ENCODE data around the gene ASXL1.
"Not testable (repeated sequence)": the region's sequence is repeated elsewhere in the genome, so short reads cannot be mapped to it uniquely, and the experiment has no call there.

The ASXL1 gene

DNA sequence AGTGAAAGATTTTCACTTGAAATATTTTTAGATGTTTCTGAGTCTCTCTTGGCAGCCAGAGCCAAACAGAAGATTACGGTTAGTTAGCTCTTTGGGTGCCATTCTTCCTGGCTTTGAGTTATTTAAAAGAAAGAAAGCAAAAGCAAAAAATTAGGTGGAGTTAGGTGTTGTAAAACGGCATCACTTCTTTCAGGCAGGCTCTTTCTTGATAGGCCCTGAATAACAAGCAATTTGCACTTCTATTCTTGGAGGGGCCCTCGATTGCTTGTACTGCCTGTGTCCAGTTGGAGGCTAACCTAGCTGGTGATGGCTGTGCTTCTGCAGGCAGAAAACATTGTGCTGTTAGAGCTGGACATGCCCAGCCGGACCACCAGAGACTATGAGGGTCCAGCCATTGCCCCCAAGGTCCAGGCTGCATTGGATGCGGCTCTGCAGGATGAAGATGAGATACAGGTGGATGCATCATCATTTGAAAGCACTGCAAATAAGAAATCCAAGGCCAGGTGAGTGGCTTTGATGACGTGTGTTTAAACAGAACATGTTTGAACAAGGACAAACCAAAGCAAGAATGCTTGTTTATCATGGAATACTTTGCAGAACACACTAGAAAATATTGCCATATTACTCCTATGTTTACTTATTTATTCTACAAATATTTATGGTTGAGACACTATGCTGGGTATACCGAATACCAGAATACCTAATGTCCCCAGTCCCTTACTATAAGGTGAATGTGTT lies 28.1 kb upstream of the ASXL1 start:
- Mint-ChIP-seq H3K36me3 (ENCODE audit: low read depth) (peaks cover 77% of the 10 kb centered on the region), H3K4me3 (no peak overlapping the region), H3K9me3 (no peaks in the 10 kb centered on the region), H3K4me1 (ENCODE audit: low read depth) (peaks cover 46% of the 10 kb centered on the region), H3K27me3 (no peaks in the 10 kb centered on the region), H3K27ac (peak overlapping the region; percentile 56)

DNA sequence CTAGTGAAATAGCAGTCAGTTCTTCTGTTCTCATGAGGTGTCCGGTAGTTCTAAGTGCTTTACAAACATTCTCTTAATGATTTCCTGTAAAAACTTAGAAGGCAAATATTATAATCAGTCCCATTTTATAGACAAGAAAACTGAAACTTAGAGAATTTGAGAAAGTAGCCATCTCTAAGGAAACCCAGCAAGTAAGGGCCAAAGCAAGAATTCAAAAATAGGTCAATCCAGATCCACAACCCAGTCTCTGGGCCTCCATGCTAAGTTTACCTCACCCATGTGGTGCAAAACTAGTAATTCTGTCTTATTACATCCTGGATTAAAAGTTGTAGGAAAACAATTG lies 27.6 kb upstream of the ASXL1 start:
- Mint-ChIP-seq H3K27me3 (no peaks in the 10 kb centered on the region), H3K36me3 (ENCODE audit: low read depth) (peaks cover 78% of the 10 kb centered on the region), H3K4me3 (no peak overlapping the region), H3K4me1 (ENCODE audit: low read depth) (peaks cover 47% of the 10 kb centered on the region), H3K9me3 (no peaks in the 10 kb centered on the region), H3K27ac (peak overlapping the region; percentile 45)

DNA sequence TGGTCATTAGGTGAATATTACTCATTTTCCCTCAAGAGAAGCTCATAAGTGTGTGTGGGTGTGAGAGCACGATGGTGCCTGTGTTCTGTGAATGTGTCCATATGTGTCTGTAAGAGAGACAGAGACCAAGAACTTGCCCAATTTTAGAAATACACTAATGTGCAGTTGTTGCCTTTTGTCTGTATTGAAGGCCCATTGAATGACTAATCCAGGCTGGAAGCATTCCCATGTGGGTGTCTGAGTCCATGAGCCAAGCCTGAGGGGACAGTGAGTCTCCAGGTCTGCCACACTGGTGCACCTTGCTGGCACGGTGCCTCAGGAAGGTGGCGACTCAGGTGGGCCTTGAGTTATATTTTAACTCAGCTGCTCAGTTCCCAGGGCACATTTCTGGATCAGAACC lies 25.5 kb upstream of the ASXL1 start:
- Mint-ChIP-seq H3K36me3 (ENCODE audit: low read depth) (peaks cover 76% of the 10 kb centered on the region), H3K27ac (peak overlapping the region; percentile 92), H3K4me1 (ENCODE audit: low read depth) (peaks cover 59% of the 10 kb centered on the region), H3K27me3 (no peaks in the 10 kb centered on the region), H3K9me3 (no peaks in the 10 kb centered on the region), H3K4me3 (peak overlapping the region; percentile 30)

DNA sequence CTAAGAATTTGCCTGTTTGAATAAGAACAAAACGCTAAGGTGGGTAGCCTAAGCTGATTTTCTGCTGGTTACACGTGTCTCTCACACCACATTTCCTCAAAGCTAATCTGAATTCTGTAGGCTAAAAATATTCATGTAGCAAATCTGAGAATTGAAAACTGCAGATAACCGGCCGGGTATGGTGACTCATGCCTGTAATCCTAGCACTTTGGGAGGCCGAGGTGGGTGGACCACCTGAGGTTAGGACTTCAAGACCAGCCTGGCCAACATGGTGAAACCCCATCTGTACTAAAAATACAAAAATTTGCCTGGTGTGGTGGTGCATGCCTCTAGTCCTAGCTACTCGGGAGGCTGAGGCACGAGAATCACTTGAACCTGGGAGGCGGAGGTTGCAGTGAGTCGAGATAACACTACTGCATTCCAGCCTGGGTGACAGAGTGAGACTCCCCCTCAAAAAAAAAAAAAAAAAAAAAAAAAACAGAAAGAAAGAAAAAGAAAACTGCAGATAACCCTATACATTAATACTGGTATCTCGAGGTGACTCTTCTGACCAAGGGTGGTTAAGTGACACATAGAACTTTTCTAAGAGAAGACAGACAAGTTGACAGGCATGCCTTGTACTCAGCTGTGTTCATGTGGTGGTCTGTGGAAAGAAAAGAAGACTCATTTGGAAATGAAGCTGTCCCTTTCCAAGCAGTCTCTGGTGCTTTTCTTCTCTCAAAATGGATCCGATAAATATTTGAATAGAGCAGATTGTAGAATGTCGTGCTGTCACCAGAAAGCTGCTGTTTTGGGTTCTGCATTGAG lies 24.7 kb upstream of the ASXL1 start:
- H3K36me3 Mint-ChIP-seq (ENCODE audit: low read depth): peaks cover 74% of the 10 kb centered on the region
- H3K27me3 Mint-ChIP-seq: no peaks in the 10 kb centered on the region
- H3K27ac Mint-ChIP-seq: peak overlapping the region; percentile 92
- no peaks in the 10 kb centered on the region for H3K9me3 Mint-ChIP-seq
- peak overlapping the region; percentile 55 for H3K4me3 Mint-ChIP-seq
- peaks cover 59% of the 10 kb centered on the region for H3K4me1 Mint-ChIP-seq (ENCODE audit: low read depth)

DNA sequence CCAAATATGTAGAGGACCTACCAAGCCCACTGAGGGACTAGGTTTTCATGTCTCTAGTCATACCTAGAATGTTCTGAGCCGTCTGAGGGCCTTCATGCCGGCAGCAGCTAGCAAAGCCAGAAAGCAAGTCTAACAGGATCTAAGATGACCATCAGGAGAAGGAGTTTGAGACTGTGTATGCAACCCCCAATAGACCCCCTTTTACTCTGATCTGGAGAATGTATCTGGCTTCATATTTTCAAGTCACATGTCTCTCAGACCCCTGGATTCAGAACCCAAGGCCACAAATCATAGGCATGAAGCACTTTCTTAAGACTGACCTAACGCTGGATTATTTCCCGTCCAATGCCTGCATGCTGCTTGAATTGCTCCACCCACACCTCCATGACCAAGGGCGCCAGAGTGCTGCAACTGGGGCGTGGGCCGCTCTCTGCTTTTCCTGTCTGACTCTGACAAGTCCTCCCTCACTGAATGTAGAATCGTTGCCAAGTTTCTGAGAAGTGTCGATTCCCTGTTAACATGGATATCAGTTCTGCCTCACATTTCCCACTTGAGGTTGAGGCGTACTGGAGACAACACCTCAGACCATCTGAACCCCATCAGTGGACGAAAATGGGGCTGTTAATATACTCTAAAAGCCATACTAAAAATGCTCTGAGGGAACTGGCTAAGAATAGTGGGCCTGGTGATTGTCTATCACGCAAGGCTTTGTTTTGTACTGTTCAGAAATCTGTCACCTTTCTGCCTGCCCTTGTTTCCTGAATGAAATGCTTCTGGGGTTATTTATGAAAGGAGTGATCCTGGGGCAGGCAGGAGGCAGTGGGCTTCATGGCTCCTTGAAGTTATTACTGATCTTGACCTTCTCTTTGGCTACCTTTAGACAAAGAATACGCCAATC lies 23.9 kb upstream of the ASXL1 start:
- peak overlapping the region; percentile 92 for H3K27ac Mint-ChIP-seq
- H3K9me3 Mint-ChIP-seq: no peaks in the 10 kb centered on the region
- H3K4me1 Mint-ChIP-seq (ENCODE audit: low read depth): peaks cover 59% of the 10 kb centered on the region
- peak overlapping the region; percentile 55 for H3K4me3 Mint-ChIP-seq
- H3K36me3 Mint-ChIP-seq (ENCODE audit: low read depth): peaks cover 75% of the 10 kb centered on the region
- no peaks in the 10 kb centered on the region for H3K27me3 Mint-ChIP-seq

DNA sequence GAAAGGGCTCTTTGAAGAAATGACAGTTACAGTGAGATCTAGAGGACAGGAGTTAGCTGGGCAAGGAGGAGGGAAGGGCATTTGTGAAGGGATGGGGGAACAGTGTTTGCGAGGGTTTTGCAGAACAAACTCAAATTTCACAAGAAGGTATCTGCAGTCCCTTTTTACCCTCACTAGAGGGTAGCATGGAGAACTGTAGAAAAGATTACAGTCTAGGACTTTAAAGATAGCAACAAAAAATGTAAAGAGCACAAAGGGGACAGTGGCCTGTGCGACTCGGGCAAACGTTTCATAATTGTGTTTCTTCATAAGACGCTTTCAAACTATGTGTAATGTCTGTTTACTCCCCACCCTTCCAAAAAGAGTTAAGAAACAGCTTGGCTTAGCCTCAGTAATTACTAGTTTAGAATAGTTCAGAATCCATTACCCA lies 21.2 kb upstream of the ASXL1 start:
- Mint-ChIP-seq H3K4me1 (ENCODE audit: low read depth) (peaks cover 43% of the 10 kb centered on the region), H3K9me3 (no peaks in the 10 kb centered on the region), H3K27me3 (no peaks in the 10 kb centered on the region), H3K36me3 (ENCODE audit: low read depth) (peaks cover 48% of the 10 kb centered on the region), H3K4me3 (no peak overlapping the region), H3K27ac (no peak overlapping the region)

DNA sequence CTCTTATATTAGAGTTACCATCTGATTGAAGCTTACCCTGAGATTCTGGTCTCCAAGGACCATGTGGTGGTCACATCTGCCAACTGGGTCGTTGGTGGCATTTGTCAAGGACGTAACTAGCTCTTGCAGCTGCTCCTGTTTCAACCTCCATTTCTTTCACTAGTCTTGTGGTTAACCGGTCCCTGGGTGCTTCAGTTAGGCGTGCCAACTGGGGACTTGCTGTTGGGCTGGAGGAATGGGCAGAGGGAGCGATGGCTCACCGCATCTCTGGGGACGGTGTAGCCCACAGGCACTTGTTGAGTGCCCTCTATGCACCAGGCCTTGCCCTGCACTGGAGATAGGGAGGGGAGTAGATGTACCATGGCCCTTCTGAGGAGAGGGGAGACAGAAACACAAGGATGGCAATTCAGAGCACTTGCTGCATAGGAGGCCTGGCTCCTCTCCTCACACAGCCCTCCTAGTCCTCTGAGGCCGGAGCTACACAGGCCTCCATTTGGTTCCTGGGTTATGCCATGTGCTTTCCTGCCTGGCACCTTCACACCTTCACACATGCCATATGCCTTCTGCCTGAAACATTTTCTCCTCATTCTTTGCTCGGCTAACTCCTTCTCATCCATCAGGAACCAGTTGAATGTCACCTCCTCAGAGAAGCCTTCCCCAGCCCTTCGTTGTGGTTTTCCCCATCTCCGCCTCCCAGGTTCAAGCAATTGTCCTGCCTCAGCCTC lies 20.0 kb upstream of the ASXL1 start:
- peaks cover 37% of the 10 kb centered on the region for H3K36me3 Mint-ChIP-seq (ENCODE audit: low read depth)
- H3K27ac Mint-ChIP-seq: no peak overlapping the region
- no peaks in the 10 kb centered on the region for H3K27me3 Mint-ChIP-seq
- H3K4me3 Mint-ChIP-seq: no peak overlapping the region
- no peaks in the 10 kb centered on the region for H3K9me3 Mint-ChIP-seq
- peaks cover 37% of the 10 kb centered on the region for H3K4me1 Mint-ChIP-seq (ENCODE audit: low read depth)

DNA sequence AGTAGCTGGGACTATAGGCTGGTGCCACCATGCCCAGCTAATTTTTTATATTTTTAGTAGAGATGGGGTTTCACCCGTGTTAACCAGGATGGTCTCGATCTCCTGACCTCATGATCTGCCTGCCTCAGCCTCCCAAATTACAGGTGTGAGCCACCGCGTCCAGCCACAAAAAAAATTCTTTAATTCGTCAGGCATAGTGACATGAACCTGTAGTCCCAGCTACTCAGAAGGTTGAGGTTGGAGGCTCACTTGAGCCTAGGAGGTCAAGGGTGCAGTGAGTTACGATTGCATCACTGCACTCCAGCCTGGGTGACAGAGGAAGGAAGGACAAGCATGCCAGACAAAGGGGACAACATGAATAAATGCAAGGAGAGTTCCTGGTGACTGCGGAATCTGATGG lies 19.5 kb upstream of the ASXL1 start:
- H3K36me3 Mint-ChIP-seq (ENCODE audit: low read depth): peaks cover 33% of the 10 kb centered on the region
- H3K4me3 Mint-ChIP-seq: no peak overlapping the region
- peaks cover 32% of the 10 kb centered on the region for H3K4me1 Mint-ChIP-seq (ENCODE audit: low read depth)
- H3K27me3 Mint-ChIP-seq: no peaks in the 10 kb centered on the region
- H3K27ac Mint-ChIP-seq: no peak overlapping the region
- H3K9me3 Mint-ChIP-seq: no peaks in the 10 kb centered on the region

DNA sequence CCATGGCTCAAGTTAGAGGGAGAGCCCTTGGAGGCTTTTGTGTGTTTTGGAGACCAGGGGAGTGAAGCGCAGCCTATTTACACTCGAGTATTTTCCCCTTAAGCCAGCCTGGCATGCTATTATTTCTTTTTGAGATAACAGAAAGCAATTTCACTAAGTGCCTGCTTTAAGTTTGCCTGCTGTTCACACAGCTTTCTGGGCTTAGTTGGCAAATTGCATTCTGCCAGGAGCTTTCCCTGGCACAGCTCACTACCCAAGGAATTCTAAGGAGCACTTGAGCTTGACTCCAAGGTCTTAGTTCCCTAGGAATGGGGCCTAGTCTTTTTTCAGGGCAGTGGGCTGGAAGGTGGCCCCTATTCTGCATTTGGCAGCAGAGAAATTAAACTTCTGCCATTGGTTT lies 19.0 kb upstream of the ASXL1 start:
- Mint-ChIP-seq H3K27ac (no peak overlapping the region), H3K27me3 (no peaks in the 10 kb centered on the region), H3K36me3 (ENCODE audit: low read depth) (peaks cover 29% of the 10 kb centered on the region), H3K4me1 (ENCODE audit: low read depth) (peaks cover 27% of the 10 kb centered on the region), H3K9me3 (no peaks in the 10 kb centered on the region), H3K4me3 (no peak overlapping the region)

DNA sequence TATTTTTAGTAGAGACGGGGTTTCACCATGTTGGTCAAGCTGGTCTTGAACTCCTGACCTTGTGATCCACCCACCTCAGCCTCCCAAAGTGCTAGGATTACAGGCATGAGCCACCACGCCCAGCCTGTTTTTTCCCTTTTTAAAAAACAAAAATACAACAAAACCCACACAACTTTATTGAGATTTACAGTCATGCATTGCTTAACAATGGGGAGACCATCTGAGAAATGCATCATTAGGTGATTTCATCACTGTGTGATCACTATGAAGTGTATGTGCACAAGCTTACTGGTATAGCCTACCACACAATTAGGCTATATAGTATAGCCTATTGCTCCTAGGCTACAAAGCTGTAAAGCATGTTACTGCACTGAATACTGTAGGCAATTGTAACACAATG lies 17.1 kb upstream of the ASXL1 start:
- H3K9me3 Mint-ChIP-seq: not testable (repeated sequence)

DNA sequence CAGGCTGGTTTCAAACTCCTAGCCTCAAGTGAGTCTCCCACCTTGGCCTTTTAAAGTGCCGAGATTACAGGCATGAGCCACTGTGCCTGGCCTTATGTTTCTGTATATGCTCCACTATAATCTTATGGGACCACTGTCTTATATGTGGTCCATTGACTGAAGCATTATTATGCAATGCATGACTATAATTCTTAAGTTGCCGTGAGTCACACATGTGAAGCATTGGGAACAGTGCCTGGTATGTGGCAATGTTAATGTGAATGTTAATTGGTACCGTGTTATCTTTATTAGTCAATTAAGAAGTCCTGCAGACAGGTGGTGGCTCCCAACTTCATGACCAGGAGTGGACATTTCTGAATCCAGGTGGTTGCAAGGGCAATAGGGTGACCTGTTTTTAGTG lies 14.7 kb upstream of the ASXL1 start:
- no peaks in the 10 kb centered on the region for H3K27me3 Mint-ChIP-seq
- H3K4me3 Mint-ChIP-seq: no peak overlapping the region
- peaks cover 13% of the 10 kb centered on the region for H3K36me3 Mint-ChIP-seq (ENCODE audit: low read depth)
- peaks cover 5% of the 10 kb centered on the region for H3K4me1 Mint-ChIP-seq (ENCODE audit: low read depth)
- H3K27ac Mint-ChIP-seq: no peak overlapping the region
- no peaks in the 10 kb centered on the region for H3K9me3 Mint-ChIP-seq

More for the DNA sequence above, 17.1 kb upstream of the ASXL1 start:
- not testable (repeated sequence) for H3K4me3 Mint-ChIP-seq, H3K27me3 Mint-ChIP-seq, H3K27ac Mint-ChIP-seq
- peaks cover 12% of the 10 kb centered on the region for H3K4me1 Mint-ChIP-seq (ENCODE audit: low read depth)
- peaks cover 14% of the 10 kb centered on the region for H3K36me3 Mint-ChIP-seq (ENCODE audit: low read depth)

DNA sequence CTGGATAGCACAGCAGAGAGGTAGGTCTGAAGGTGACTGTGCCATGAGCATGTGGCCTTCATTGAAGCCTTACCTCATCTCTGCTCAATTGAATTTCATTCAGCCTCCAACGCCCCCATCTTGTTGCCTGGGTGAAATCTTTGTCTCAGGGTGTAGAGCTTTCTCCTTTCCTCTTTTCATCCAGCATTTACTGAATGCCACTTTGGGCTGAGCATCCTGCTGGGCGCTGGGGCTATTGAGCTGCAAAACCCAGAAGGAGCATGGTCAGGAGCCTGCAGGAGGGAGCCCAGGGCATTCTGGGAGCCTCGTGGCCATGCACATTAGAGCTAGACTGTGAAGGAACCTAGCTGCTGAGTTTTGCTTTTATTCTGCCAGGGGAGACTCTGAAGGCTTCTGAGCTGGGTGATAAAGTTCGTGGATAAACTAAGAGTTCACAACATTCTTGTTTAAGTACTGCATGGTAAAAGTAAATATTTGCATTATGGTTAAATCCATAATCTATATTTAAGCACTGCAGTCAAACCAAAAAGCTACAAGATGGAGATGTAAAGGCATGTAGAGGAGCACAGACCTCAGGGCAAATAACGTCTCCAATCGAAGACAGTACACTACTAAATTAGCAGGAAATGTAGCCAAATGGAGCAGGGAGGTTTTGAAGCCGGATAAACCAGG lies 13.2 kb upstream of the ASXL1 start:
- Mint-ChIP-seq H3K4me1 (ENCODE audit: low read depth) (peaks cover 5% of the 10 kb centered on the region), H3K27ac (no peak overlapping the region), H3K9me3 (no peaks in the 10 kb centered on the region), H3K4me3 (no peak overlapping the region), H3K27me3 (no peaks in the 10 kb centered on the region), H3K36me3 (ENCODE audit: low read depth) (peaks cover 23% of the 10 kb centered on the region)

DNA sequence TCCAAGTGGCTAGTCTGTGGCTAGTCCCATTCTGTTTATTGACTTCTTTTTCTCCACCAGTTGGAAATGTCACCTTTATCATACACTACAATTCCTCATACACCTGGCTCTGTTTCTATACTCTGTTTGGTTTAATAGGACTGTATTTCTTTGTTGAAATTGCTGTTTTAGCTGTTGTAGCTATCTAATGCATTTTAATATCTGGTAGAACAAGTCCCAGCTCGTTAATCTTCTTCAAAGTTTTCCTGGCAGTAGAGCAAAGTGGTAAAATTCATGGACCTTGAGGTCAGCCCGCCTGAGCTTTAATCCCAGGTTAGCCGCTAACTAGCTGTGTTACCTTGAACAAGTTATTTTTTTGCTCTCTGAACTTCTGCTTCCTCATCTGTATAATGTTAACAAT lies 9.9 kb upstream of the ASXL1 start:
- Mint-ChIP-seq H3K27ac (no peak overlapping the region), H3K27me3 (no peaks in the 10 kb centered on the region), H3K36me3 (ENCODE audit: low read depth) (peaks cover 33% of the 10 kb centered on the region), H3K9me3 (no peaks in the 10 kb centered on the region), H3K4me3 (no peak overlapping the region), H3K4me1 (ENCODE audit: low read depth) (no peaks in the 10 kb centered on the region)

DNA sequence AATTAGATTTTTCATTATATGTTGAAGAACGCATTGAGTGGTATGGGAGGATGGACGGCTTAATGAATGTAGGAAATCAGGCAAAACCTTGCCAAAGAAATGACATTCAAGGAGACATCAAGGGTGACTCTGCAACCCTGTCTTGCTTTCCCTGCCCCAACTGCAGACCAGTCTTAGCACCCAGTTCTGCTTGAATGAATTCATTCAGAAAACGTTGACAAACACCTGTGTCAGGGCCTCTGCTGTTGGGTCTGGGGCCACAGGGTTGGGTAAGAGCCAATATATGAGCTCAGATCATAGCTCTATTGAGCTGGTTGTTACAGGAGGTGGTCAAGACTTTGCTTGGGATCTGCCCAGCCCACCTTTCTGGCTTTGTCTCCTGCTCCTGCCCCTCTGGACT lies 7.7 kb upstream of the ASXL1 start:
- H3K27ac Mint-ChIP-seq: no peak overlapping the region
- H3K36me3 Mint-ChIP-seq (ENCODE audit: low read depth): peaks cover 33% of the 10 kb centered on the region
- H3K4me3 Mint-ChIP-seq: no peak overlapping the region
- peaks cover 17% of the 10 kb centered on the region for H3K4me1 Mint-ChIP-seq (ENCODE audit: low read depth)
- no peaks in the 10 kb centered on the region for H3K27me3 Mint-ChIP-seq
- H3K9me3 Mint-ChIP-seq: no peaks in the 10 kb centered on the region

All from stimulated activated naive CD8-positive, alpha-beta T cell treated with anti-CD3 and anti-CD28 coated beads, Interleukin-15, Interleukin-2, amounts not matched to agents 100 ng/mL and 50 ng/mL, for 24 hours (primary cell).